ENCODE results near the gene CDPF1. TPM values are rescaled to one million over a fixed set of nuclear protein-coding genes. Genes with fewer than 3 reads are reported as not detected.

Gene CDPF1
- total RNA-seq, 1 experiment from 2014 or later = 16.3 TPM

DNA sequence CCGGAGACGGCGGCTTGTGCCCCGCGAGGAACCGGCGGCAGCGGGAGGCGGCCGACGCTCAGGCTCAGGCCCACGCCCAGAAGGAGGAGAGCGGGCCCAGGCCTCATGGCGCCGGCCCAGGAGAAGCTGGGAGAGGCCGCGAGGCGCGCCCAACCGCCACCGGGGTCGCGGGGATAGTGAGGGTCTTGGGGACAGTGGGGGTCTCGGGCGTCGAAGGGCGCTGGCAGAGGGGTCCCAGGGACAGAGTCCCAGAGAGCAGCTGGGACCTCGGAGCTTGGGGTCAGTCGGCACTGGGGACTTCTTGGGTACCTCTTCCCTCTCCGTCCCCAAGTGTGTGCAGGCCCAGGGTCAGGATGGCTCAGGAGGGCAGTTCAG is 13.1 kb upstream of the CDPF1 start, which contains the start of gene PKDREJ:
Gene PKDREJ, minus strand, starts transcription at position 128 of the 375 bp plus-strand sequence. Its CDS starts 21 bp downstream, at position 107.
- H3K79me2 ChIP-seq (ENCODE audit: insufficient read depth, low read length) = peaks cover 2% of the 10 kb centered on the region; the same call in 1 of the 2 replicates
- H3K9me3 ChIP-seq (ENCODE audit: control insufficient read depth in 1 of 2, insufficient read depth in 1 of 2, low read depth in 1 of 2, low read length in 2 of 2) = 0 out of 4 replicates have a peak, but pooled peaks cover 0 to 3% of the 10 kb centered on the region in 2 experiments
- H3K9me2 ChIP-seq (ENCODE audit: insufficient read depth) = no peaks in the 10 kb centered on the region
- ChIA-PET POLR2A (no interaction called here), CTCF (no interaction called here), RAD21 (ENCODE audit: low non-redundant PET in 1 of 2, low total read pairs in 2 of 2, uncharacterized antibody in 2 of 2, unreplicated experiment in 2 of 2) (no interaction called here)
- no peak within 1 kb of the TSS for H2AFZ ChIP-seq (ENCODE audit: low read depth, low read length, poor library complexity, severe bottlenecking)
- no TSS peak for BruUV-seq (replicated peaks)
- no peak within 1 kb of the TSS for H3K4me2 ChIP-seq (ENCODE audit: low read length)
- H3K27ac ChIP-seq (ENCODE audit: low read depth, low read length) = no peak within 1 kb of the TSS
- peaks cover 8 to 12% of the 10 kb centered on the region in 2 experiments for H3K4me1 ChIP-seq (ENCODE audit: control insufficient read depth in 1 of 2, insufficient read depth in 2 of 2, low read length in 2 of 2)
- no peak within 1 kb of the TSS for H3K4me3 ChIP-seq (replicated peaks in 1 of 2; ENCODE audit: low read depth in 1 of 2, low read length in 2 of 2)
- no peak within 1 kb of the TSS for H3K9ac ChIP-seq (ENCODE audit: low read length)
- TF ChIP-seq ELF1 (IDR thresholded peaks at IDR 0.05; ENCODE audit: borderline replicate concordance, low read depth) (no peak), CBX3 (IDR thresholded peaks at IDR 0.05; ENCODE audit: low read depth) (no peak), SIN3A (IDR thresholded peaks at IDR 0.05; ENCODE audit: low read depth) (no peak), ZNF274 (IDR thresholded peaks at IDR 0.05; ENCODE audit: low read depth, low read length) (no peak), JUND (IDR thresholded peaks at IDR 0.05) (no peak), FOSL1 (IDR thresholded peaks at IDR 0.05; ENCODE audit: low read depth) (no peak), SP1 (IDR thresholded peaks at IDR 0.05; ENCODE audit: low read depth) (no peak)
- TF ChIP-seq, protein P1, sequence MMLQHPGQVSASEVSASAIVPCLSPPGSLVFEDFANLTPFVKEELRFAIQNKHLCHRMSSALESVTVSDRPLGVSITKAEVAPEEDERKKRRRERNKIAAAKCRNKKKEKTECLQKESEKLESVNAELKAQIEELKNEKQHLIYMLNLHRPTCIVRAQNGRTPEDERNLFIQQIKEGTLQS (IDR thresholded peaks at IDR 0.05) = no peak
- no peak for DNase-seq (ENCODE audit: low read depth, low spot score)
- intact Hi-C loops (cut with micrococcal nuclease) = no loop called here
- ATAC-seq = no peak
- no peaks in the 10 kb centered on the region for H4K20me1 ChIP-seq (ENCODE audit: insufficient read depth)
- no peaks in the 10 kb centered on the region for H3K36me3 ChIP-seq (ENCODE audit: control insufficient read depth in 1 of 2, insufficient read depth in 2 of 2, low read length in 2 of 2)
- H3K27me3 ChIP-seq (ENCODE audit: insufficient read depth, low read length) = no peaks in the 10 kb centered on the region

DNA sequence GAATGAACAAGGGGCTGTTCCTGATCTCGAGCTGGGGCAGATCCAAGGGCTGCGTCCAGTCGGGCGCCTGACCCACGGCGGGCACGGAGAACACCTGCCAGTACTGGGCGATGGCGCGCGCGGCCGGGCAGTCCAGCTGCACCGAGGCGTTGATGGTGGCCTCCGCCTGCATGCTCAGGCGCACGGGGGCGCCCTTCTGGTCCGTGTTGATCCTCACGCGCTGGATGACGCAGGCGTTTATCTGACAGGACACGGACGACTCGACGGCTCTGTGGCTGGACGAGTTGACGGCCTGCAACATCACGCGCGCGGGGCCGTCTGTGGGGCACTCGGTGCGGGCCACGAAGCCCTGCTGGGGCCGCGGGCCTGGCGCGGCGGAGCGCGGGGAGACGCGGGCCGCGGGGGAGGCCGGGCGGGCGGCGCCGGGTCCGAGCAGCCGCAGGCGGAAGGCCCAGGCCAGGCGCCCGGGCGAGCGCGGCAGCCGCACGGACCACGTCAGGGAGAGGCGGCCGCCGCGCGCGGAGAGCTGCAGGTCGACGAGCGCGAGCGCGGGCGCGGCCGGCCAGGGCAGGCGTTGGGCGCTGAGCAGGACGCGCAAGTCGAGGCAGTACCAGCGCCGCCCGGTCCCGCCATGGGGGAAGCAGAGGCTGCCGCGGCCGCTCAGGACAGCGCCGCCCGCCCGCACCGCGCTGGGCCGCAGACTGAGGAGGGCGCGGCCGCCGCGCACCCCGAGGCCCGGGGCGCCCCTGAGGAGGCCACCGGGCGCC is 12.5 kb upstream of the CDPF1 start:
- Histone ChIP-seq H2AFZ (ENCODE audit: low read depth, low read length, poor library complexity, severe bottlenecking) (no peak overlapping the region), H3K9me3 (ENCODE audit: control insufficient read depth in 1 of 2, insufficient read depth in 1 of 2, low read depth in 1 of 2, low read length in 2 of 2) (0 out of 4 replicates have a peak, but pooled peaks cover 0 to 3% of the 10 kb centered on the region in 2 experiments), H3K4me1 (ENCODE audit: control insufficient read depth in 1 of 2, insufficient read depth in 2 of 2, low read length in 2 of 2) (peaks cover 8 to 12% of the 10 kb centered on the region in 2 experiments), H3K4me2 (ENCODE audit: low read length) (no peak overlapping the region), H3K27me3 (ENCODE audit: insufficient read depth, low read length) (no peaks in the 10 kb centered on the region), H4K20me1 (ENCODE audit: insufficient read depth) (no peaks in the 10 kb centered on the region), H3K4me3 (replicated peaks in 1 of 2; ENCODE audit: low read depth in 1 of 2, low read length in 2 of 2) (no peak overlapping the region), H3K27ac (ENCODE audit: low read depth, low read length) (no peak overlapping the region), H3K9me2 (ENCODE audit: insufficient read depth) (no peaks in the 10 kb centered on the region), H3K36me3 (ENCODE audit: control insufficient read depth in 1 of 2, insufficient read depth in 2 of 2, low read length in 2 of 2) (no peaks in the 10 kb centered on the region), H3K79me2 (ENCODE audit: insufficient read depth, low read length) (no peaks in the 10 kb centered on the region), H3K9ac (ENCODE audit: low read length) (no peak overlapping the region)
- intact Hi-C loops (cut with micrococcal nuclease) = no loop called here
- RAD21 ChIA-PET (ENCODE audit: low non-redundant PET in 1 of 2, low total read pairs in 2 of 2, uncharacterized antibody in 2 of 2, unreplicated experiment in 2 of 2) = no interaction called here
- POLR2A ChIA-PET = no interaction called here
- no peak for DNase-seq (ENCODE audit: low read depth, low spot score)
- ATAC-seq = no peak
- TF ChIP-seq, protein P1 (IDR thresholded peaks at IDR 0.05) = no peak
- no peak for TF ChIP-seq SIN3A (IDR thresholded peaks at IDR 0.05; ENCODE audit: low read depth)
- no peak for TF ChIP-seq FOSL1 (IDR thresholded peaks at IDR 0.05; ENCODE audit: low read depth)
- TF ChIP-seq TCF7L2 (IDR thresholded peaks at IDR 0.05; ENCODE audit: borderline replicate concordance, extremely low read depth, insufficient read depth, insufficient read length) = no peak
- no peak for TF ChIP-seq CEBPB (IDR thresholded peaks at IDR 0.05; ENCODE audit: low read depth)
- no peak for TF ChIP-seq EZH2 (IDR thresholded peaks at IDR 0.05)
- TF ChIP-seq ZBTB33 (IDR thresholded peaks at IDR 0.05; ENCODE audit: extremely low read depth, insufficient replicate concordance, low read length) = no peak
- TF ChIP-seq EGR1 (IDR thresholded peaks at IDR 0.05; ENCODE audit: low read depth) = no peak
- TF ChIP-seq ELF1 (IDR thresholded peaks at IDR 0.05; ENCODE audit: borderline replicate concordance, low read depth) = no peak
- BruUV-seq (replicated peaks) = no TSS peak
- CTCF ChIA-PET = no interaction called here

All from HCT116 (cell line).